ENCODE data around the gene CREB5.

Gene CREB5

GRCh38 chr7:28627896-28628295 is 215.6 kb downstream of the CREB5 start:
- no peak for TF ChIP-seq CTCF (IDR thresholded peaks at IDR 0.05; ENCODE audit: insufficient read depth, missing control alignments)
- DNase-seq (ENCODE audit: insufficient read length, low spot score) (no peak), FAIRE-seq (no peak)

DNA sequence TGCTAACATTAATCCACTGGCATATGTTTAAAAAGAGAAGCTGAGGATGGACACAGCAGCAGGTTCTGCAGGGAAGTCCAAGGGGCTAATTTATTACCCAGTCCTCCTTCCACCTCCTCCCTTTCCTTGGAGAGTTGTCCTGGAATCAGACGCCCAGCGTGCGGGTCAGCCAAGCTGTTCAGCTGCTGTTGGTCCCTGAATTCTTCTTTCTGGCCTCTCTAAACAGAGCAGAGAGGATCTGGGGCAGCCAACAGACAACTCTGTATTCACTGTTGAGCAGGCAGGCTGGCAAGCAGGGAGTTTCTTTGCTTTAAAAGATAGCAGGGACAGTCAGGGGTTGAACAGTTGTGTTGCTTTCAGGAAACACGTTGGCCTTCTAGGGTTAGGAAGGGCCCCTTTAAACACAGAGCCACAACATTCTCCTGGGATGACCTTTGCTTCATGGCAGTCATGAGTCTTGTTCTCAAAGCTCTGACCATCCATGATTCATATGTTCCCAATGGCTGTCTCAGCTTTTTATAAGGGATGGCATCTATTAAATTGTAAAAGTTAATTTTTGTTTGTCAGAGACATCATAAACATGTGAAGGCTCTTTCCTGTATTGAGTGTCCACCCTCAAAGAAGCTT is 217.0 kb downstream of the CREB5 start:
- TF ChIP-seq CTCF (IDR thresholded peaks at IDR 0.05; ENCODE audit: insufficient read depth, missing control alignments), result no peak
- FAIRE-seq (no peak), DNase-seq (ENCODE audit: insufficient read length, low spot score) (no peak)

GRCh38 chr7:28630350-28630749 is 218.0 kb downstream of the CREB5 start:
- TF ChIP-seq CTCF (IDR thresholded peaks at IDR 0.05; ENCODE audit: insufficient read depth, missing control alignments), result no peak
- DNase-seq (ENCODE audit: insufficient read length, low spot score), result no peak
- no peak for FAIRE-seq

- no peak for FAIRE-seq
- TF ChIP-seq CTCF (IDR thresholded peaks at IDR 0.05; ENCODE audit: insufficient read depth, missing control alignments), result no peak
- DNase-seq (ENCODE audit: insufficient read length, low spot score), result no peak
Observed at GRCh38 chr7:28631995-28632394, 219.7 kb downstream of the CREB5 start.

GRCh38 chr7:28638914-28639313 is 226.6 kb downstream of the CREB5 start:
- DNase-seq (ENCODE audit: insufficient read length, low spot score), result no peak
- no peak for TF ChIP-seq CTCF (IDR thresholded peaks at IDR 0.05; ENCODE audit: insufficient read depth, missing control alignments)
- FAIRE-seq, result no peak

DNA sequence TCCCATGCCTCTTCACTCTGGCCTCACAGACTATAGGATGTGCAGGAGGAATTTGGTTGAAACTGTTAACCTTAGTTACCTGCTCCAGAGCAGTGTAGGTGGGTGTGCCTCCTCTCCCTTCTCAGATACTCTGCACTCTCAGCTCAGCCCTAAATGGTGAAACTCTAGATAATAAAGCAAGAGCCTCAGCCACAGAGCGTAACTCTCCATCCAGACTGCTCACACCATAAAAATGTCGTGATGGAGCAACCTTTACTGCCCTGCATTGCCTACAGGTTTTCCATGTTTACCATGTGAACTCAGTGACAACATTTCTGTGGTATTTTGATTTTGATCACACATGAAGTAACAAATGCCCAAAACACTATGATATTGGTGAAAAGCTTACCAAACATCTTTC is 227.7 kb downstream of the CREB5 start:
- no peak for FAIRE-seq
- TF ChIP-seq CTCF (IDR thresholded peaks at IDR 0.05; ENCODE audit: insufficient read depth, missing control alignments), result no peak
- DNase-seq (ENCODE audit: insufficient read length, low spot score), result no peak

DNA sequence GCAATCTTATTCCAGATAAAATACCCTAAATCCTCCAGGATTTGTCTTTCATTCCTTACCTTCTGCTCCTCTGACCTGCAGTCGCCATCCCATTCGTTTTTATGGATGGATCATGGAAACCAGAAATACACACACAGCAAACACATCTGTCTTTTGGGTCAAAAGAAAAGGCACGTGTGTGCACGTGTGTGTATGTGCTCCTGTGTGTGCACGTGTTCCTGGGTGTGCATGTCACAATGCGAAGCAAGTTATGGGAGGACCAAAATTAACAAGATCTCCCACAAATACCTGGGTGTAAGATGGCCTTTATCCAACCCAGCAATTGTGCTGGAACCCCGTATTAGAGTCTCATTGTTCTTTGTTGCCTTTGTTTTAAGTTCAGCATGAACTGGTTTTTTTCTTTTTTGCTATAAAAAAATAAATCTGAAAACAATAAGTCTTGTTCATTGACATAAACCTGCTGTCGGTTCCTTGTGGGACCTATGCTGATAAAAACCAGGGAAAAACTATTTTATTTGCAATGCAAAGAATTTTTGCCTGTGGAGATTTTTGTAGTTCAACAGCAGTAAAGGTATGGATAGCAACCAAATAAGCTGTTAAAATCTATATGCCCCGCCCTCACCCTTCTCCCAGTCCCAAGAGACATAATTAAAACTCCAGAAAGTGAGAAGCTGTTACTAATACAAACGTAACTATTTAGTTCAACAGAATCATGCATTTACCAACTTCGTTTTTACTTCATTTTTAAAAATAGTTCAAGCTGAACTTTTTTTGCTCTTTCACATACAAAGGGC is 229.6 kb downstream of the CREB5 start:
- DNase-seq (ENCODE audit: insufficient read length, low spot score), result no peak
- TF ChIP-seq CTCF (IDR thresholded peaks at IDR 0.05; ENCODE audit: insufficient read depth, missing control alignments), result no peak
- FAIRE-seq, result no peak

All from D721Med (cell line).